Measurements from ENCODE around the gene GRIK4.

GRIK4 gene

DNA sequence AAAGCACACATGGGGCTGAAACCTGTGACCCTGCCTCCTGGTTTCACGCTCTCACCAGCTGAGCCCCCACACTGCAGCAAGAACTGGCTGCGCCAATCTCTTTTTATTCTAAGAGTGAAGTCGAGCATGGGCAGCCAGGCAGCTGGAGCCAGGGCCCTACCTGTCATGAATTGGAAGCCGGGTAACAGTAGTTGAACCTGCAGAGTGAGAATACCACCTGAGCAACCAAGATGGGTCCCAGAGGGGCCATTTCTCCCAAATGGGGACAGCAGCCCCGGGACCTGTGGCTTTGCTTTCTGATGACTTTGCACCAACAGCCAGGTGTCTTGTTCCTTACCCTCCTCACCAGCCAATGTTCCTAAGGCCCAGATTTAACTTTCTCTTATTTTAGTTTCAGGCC is 178.9 kb downstream of the GRIK4 start:
- TF ChIP-seq GATA2 (IDR thresholded peaks at IDR 0.05; ENCODE audit: low read depth, low read length) (no peak), GATA3 (IDR thresholded peaks at IDR 0.05; ENCODE audit: low read depth, low read length) (no peak)

DNA sequence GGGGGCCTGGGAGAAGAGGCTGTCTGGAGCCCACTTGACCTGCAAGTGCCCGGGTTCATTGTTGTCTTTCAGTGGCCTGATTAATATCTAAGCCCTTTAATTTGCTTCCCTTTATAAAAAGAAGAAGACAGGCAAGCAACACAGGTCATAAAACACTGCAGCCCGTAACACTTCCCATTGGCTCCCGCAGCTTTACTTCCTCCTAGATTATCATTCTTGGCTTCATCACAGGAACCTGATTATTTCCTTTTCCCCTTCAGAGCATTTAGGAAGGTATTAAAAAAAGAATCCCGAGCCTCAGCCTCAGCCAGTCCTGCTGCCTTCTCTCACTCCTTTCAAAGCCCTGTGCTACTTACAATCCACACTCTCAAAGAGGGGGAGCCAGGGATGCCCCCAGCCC is 183.2 kb downstream of the GRIK4 start:
- TF ChIP-seq GATA2 (IDR thresholded peaks at IDR 0.05; ENCODE audit: low read depth, low read length) (no peak), GATA3 (IDR thresholded peaks at IDR 0.05; ENCODE audit: low read depth, low read length) (no peak)

- TF ChIP-seq GATA2 (IDR thresholded peaks at IDR 0.05; ENCODE audit: low read depth, low read length) (no peak), GATA3 (IDR thresholded peaks at IDR 0.05; ENCODE audit: low read depth, low read length) (no peak)
Observed at GRCh38 chr11:120695426-120695825, 183.9 kb downstream of the GRIK4 start.

- TF ChIP-seq GATA2 (IDR thresholded peaks at IDR 0.05; ENCODE audit: low read depth, low read length), result no peak
- no peak for TF ChIP-seq GATA3 (IDR thresholded peaks at IDR 0.05; ENCODE audit: low read depth, low read length)
Observed at GRCh38 chr11:120695939-120696338, 184.4 kb downstream of the GRIK4 start.

- TF ChIP-seq GATA3 (IDR thresholded peaks at IDR 0.05; ENCODE audit: low read depth, low read length), result no peak
- TF ChIP-seq GATA2 (IDR thresholded peaks at IDR 0.05; ENCODE audit: low read depth, low read length), result no peak
Observed at GRCh38 chr11:120696597-120697218, 185.2 kb downstream of the GRIK4 start.

GRCh38 chr11:120698918-120699317 is 187.4 kb downstream of the GRIK4 start:
- no peak for TF ChIP-seq GATA3 (IDR thresholded peaks at IDR 0.05; ENCODE audit: low read depth, low read length)
- TF ChIP-seq GATA2 (IDR thresholded peaks at IDR 0.05; ENCODE audit: low read depth, low read length), result no peak

DNA sequence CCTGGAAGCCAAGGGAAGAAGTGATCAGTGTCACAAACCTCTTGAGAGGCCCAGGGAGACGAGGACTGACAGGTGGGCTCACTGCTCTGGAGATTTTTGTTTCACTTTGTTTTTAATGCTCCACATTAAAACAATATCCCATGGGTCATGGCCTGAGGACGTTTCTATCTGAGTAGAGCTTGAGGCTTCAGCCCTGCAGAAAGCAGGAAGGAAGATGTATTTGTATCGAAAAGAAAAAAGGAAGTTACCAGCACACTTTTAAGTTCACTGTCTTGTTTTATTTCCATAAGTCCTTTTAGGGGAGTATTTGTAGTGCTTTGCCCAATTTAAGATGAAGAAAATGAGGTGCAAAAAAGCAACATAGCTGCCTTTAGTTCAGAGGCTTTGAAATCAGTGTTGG is 191.1 kb downstream of the GRIK4 start:
- TF ChIP-seq GATA2 (IDR thresholded peaks at IDR 0.05; ENCODE audit: low read depth, low read length) (no peak), GATA3 (IDR thresholded peaks at IDR 0.05; ENCODE audit: low read depth, low read length) (no peak)

GRCh38 chr11:120703358-120704152 is 192.0 kb downstream of the GRIK4 start:
- no peak for TF ChIP-seq GATA3 (IDR thresholded peaks at IDR 0.05; ENCODE audit: low read depth, low read length)
- no peak for TF ChIP-seq GATA2 (IDR thresholded peaks at IDR 0.05; ENCODE audit: low read depth, low read length)

GRCh38 chr11:120704256-120704750 is 192.8 kb downstream of the GRIK4 start:
- TF ChIP-seq GATA3 (IDR thresholded peaks at IDR 0.05; ENCODE audit: low read depth, low read length), result no peak
- no peak for TF ChIP-seq GATA2 (IDR thresholded peaks at IDR 0.05; ENCODE audit: low read depth, low read length)

DNA sequence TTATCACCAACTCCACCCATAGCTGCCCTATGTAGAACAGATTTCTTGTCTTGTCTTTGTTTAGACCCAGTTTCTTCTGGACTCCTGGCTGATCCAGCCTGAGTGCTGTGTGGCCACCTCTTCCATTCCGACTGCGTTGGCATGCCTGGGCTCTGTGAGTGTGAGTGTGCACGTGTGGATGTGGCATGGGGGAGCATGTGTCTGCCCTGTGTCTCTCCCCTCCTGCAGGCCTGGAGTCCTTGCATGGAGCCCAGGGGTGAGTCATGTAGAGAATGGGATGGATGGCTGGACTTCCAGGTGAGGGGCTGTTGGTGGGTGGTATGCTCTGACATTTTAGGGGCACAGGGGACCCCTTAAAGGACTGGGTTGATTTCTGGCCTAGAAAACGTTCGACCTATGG is 194.7 kb downstream of the GRIK4 start:
- TF ChIP-seq GATA3 (IDR thresholded peaks at IDR 0.05; ENCODE audit: low read depth, low read length), result no peak
- no peak for TF ChIP-seq GATA2 (IDR thresholded peaks at IDR 0.05; ENCODE audit: low read depth, low read length)

DNA sequence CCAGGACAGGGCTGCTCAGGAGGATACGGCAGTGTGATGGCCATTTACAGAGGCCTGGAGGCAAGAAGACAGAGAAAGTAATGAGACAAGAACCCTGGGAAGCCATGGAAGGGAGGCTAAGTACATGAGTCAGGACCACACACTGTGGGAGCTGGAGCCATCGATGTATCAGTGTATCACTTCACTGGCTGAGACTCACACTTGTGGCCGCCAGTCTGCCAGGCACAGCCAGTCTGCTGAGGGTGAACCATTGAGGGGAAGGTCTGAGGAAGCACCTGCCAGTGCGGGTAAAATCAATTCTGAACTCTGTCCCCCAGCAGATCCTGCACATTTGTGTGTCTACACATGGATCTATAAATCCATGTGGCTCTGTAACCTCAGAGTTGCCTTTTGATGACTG is 195.6 kb downstream of the GRIK4 start:
- TF ChIP-seq GATA3 (IDR thresholded peaks at IDR 0.05; ENCODE audit: low read depth, low read length) (no peak), GATA2 (IDR thresholded peaks at IDR 0.05; ENCODE audit: low read depth, low read length) (no peak)

GRCh38 chr11:120707663-120708062 is 196.1 kb downstream of the GRIK4 start:
- no peak for TF ChIP-seq GATA2 (IDR thresholded peaks at IDR 0.05; ENCODE audit: low read depth, low read length)
- TF ChIP-seq GATA3 (IDR thresholded peaks at IDR 0.05; ENCODE audit: low read depth, low read length), result no peak

- TF ChIP-seq GATA3 (IDR thresholded peaks at IDR 0.05; ENCODE audit: low read depth, low read length), result no peak
- no peak for TF ChIP-seq GATA2 (IDR thresholded peaks at IDR 0.05; ENCODE audit: low read depth, low read length)
Observed at GRCh38 chr11:120708511-120709183, 197.1 kb downstream of the GRIK4 start.

- no peak for TF ChIP-seq GATA2 (IDR thresholded peaks at IDR 0.05; ENCODE audit: low read depth, low read length)
- no peak for TF ChIP-seq GATA3 (IDR thresholded peaks at IDR 0.05; ENCODE audit: low read depth, low read length)
Observed at GRCh38 chr11:120709808-120710207, 198.3 kb downstream of the GRIK4 start.
